Measurements from ENCODE around the gene SETD1A. TPM values are rescaled to one million over a fixed set of nuclear protein-coding genes. Genes with fewer than 3 reads are reported as not detected.
A peak's percentile ranks its signal among the peaks of the same experiment; 100 is the strongest.

Gene SETD1A
- total RNA-seq, 1 donor: 5.3 TPM

DNA sequence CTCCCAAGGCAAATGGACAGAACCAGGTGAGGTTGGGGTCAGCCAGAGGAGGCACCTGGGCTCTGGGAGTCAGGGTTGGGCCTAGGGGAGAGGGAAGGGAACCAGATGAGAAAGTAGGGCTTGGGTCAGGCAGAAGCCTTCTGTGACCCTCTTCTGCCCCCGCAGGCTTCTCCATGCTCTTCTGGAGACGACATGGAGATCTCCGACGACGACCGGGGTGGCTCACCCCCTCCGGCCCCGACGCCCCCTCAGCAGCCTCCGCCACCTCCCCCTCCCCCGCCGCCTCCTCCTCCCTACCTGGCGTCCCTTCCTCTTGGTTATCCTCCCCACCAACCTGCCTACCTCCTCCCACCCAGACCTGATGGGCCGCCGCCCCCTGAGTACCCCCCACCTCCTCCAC is 7.9 kb downstream of the SETD1A start:
- no peak for TF ChIP-seq CTCF (IDR thresholded peaks at IDR 0.05; ENCODE audit: insufficient read depth, low read length)
- no peak overlapping the region for H3K4me3 ChIP-seq (ENCODE audit: low read depth, low read length)
- DNase-seq (ENCODE audit: low read depth): no peak

GRCh38 chr16:30966033-30966619 is 8.6 kb downstream of the SETD1A start:
- DNase-seq (ENCODE audit: low read depth): no peak
- H3K4me3 ChIP-seq (ENCODE audit: low read depth, low read length): no peak overlapping the region
- no peak for TF ChIP-seq CTCF (IDR thresholded peaks at IDR 0.05; ENCODE audit: insufficient read depth, low read length)

GRCh38 chr16:30967795-30968194 is 10.2 kb downstream of the SETD1A start:
- TF ChIP-seq CTCF (IDR thresholded peaks at IDR 0.05; ENCODE audit: insufficient read depth, low read length): no peak
- peak; percentile 26 for DNase-seq (ENCODE audit: low read depth)

DNA sequence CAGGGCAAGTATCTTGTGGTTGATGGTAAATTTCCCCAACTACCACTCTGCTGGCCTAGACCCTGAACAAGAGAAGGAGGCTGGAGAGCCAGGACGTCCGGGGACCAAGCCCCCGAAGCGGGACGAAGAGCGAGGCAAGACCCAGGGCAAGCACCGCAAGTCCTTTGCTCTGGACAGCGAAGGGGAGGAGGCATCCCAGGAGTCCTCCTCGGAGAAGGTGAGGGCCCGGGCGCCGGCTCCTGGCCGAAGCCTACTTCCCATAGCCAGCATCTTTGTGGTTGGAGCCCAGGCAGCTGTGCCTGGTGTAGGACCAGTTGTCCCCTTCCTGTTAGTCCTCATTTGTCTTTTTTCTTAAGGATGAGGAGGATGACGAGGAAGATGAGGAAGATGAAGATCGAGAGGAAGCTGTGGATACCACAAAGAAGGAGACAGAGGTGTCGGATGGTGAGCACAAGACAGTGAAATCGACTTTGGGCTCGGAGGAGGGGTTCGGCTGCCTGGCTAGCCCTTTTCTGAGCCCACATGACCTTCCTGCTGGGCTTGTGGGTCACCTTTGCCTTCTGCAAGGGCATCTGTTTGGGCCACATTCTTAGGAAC is 11.8 kb downstream of the SETD1A start:
- DNase-seq (ENCODE audit: low read depth): no peak
- H3K4me3 ChIP-seq (ENCODE audit: low read depth, low read length): no peak overlapping the region
- no peak for TF ChIP-seq CTCF (IDR thresholded peaks at IDR 0.05; ENCODE audit: insufficient read depth, low read length)

More at GRCh38 chr16:30967795-30968194, 10.2 kb downstream of the SETD1A start:
- no peak overlapping the region for H3K4me3 ChIP-seq (ENCODE audit: low read depth, low read length)

DNA sequence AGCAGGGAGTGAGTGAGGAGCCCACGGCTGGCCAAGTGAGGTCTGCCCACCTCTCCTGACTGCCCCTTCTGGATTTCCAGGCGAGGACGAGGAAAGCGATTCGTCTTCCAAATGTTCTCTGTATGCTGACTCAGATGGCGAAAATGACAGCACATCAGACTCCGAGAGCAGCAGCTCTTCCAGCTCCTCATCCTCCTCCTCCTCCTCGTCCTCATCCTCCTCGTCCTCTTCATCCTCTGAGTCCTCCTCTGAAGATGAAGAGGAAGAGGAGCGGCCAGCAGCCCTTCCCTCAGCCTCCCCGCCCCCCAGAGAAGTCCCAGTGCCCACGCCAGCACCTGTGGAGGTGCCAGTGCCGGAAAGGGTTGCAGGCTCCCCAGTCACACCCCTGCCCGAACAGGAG is 13.7 kb downstream of the SETD1A start:
- DNase-seq (ENCODE audit: low read depth): no peak
- TF ChIP-seq CTCF (IDR thresholded peaks at IDR 0.05; ENCODE audit: insufficient read depth, low read length): no peak
- no peak overlapping the region for H3K4me3 ChIP-seq (ENCODE audit: low read depth, low read length)

- TF ChIP-seq CTCF (IDR thresholded peaks at IDR 0.05; ENCODE audit: insufficient read depth, low read length): no peak
- no peak for DNase-seq (ENCODE audit: low read depth)
- no peak overlapping the region for H3K4me3 ChIP-seq (ENCODE audit: low read depth, low read length)
Observed at GRCh38 chr16:30972872-30973271, 15.3 kb downstream of the SETD1A start.

GRCh38 chr16:30974348-30974747 is 16.8 kb downstream of the SETD1A start:
- TF ChIP-seq CTCF (IDR thresholded peaks at IDR 0.05; ENCODE audit: insufficient read depth, low read length): no peak
- no peak overlapping the region for H3K4me3 ChIP-seq (ENCODE audit: low read depth, low read length)
- no peak for DNase-seq (ENCODE audit: low read depth)
